Osteocyte (in vitro differentiated cells): ENCODE measurements around the gene GSAP. TPM values are rescaled to one million over a fixed set of nuclear protein-coding genes. Genes with fewer than 3 reads are reported as not detected.

ENCODE experiments used
- DNase-seq: peaks from one replicate; pipeline ENCODE4 v3.0.0; 2021; ENCODE audit warnings: mixed read lengths; ENCODE audit not compliant: unreplicated experiment; ENCODE audit errors: extremely low spot score
- H3K27ac Mint-ChIP-seq: one replicate; pipeline ENCODE4 v1.8.0; 2021; ENCODE audit warnings: mild to moderate bottlenecking, mixed read lengths; ENCODE audit not compliant: unreplicated experiment
- H3K27me3 Mint-ChIP-seq: one replicate; pipeline ENCODE4 v1.8.0; 2021; ENCODE audit warnings: mixed read lengths; ENCODE audit not compliant: unreplicated experiment
- H3K36me3 Mint-ChIP-seq: one replicate; pipeline ENCODE4 v1.8.0; 2021; ENCODE audit warnings: mixed read lengths; ENCODE audit not compliant: unreplicated experiment
- H3K4me1 Mint-ChIP-seq: one replicate; pipeline ENCODE4 v1.8.0; 2021; ENCODE audit warnings: mixed read lengths; ENCODE audit not compliant: unreplicated experiment
- H3K4me3 Mint-ChIP-seq: one replicate; pipeline ENCODE4 v1.8.0; 2021; ENCODE audit warnings: mild to moderate bottlenecking, moderate library complexity, mixed read lengths; ENCODE audit not compliant: unreplicated experiment
- H3K9me3 Mint-ChIP-seq: one replicate; pipeline ENCODE4 v1.8.0; 2021; ENCODE audit warnings: mixed read lengths; ENCODE audit not compliant: unreplicated experiment
- CTCF ChIP-seq: fragments of 200-600 bp; sonication (generic); IDR thresholded peaks from 2 replicates; pipeline ENCODE4 v1.5.0; 2021; ENCODE audit warnings: antibody characterized with exemption, mild to moderate bottlenecking, moderate library complexity
- total RNA-seq: library from RNA; stranded (reverse); gene quantifications from 2 replicates; pipeline ENCODE4 v1.2.1, GENCODE V29; 2021

GSAP gene
- total RNA-seq, 1 donor from 2014 or later: 0.83 TPM

GRCh38 chr7:77441046-77441445 lies 24.9 kb upstream of the GSAP start:
- no peaks in the 10 kb centered on the region for H3K27me3 Mint-ChIP-seq
- H3K4me3 Mint-ChIP-seq: no peak overlapping the region
- H3K27ac Mint-ChIP-seq: no peak overlapping the region
- no peak for TF ChIP-seq CTCF
- DNase-seq: no peak
- H3K36me3 Mint-ChIP-seq: no peaks in the 10 kb centered on the region
- H3K4me1 Mint-ChIP-seq: peaks cover 28% of the 10 kb centered on the region
- no peaks in the 10 kb centered on the region for H3K9me3 Mint-ChIP-seq

GRCh38 chr7:77439572-77439971 lies 23.4 kb upstream of the GSAP start:
- no peaks in the 10 kb centered on the region for H3K9me3 Mint-ChIP-seq
- H3K27me3 Mint-ChIP-seq: no peaks in the 10 kb centered on the region
- DNase-seq: peak; percentile 48
- no peaks in the 10 kb centered on the region for H3K36me3 Mint-ChIP-seq
- no peak overlapping the region for H3K4me3 Mint-ChIP-seq
- peak; percentile 56 for TF ChIP-seq CTCF
- no peak overlapping the region for H3K27ac Mint-ChIP-seq
- peaks cover 37% of the 10 kb centered on the region for H3K4me1 Mint-ChIP-seq

GRCh38 chr7:77438131-77438530 lies 22.0 kb upstream of the GSAP start:
- no peaks in the 10 kb centered on the region for H3K36me3 Mint-ChIP-seq
- no peak overlapping the region for H3K27ac Mint-ChIP-seq
- H3K27me3 Mint-ChIP-seq: no peaks in the 10 kb centered on the region
- H3K4me3 Mint-ChIP-seq: no peak overlapping the region
- no peak for DNase-seq
- peaks cover 35% of the 10 kb centered on the region for H3K4me1 Mint-ChIP-seq
- no peak for TF ChIP-seq CTCF
- no peaks in the 10 kb centered on the region for H3K9me3 Mint-ChIP-seq

- Mint-ChIP-seq H3K27ac (peak overlapping the region; percentile 62), H3K36me3 (no peaks in the 10 kb centered on the region), H3K4me3 (no peak overlapping the region), H3K4me1 (peaks cover 25% of the 10 kb centered on the region), H3K27me3 (no peaks in the 10 kb centered on the region), H3K9me3 (no peaks in the 10 kb centered on the region)
- no peak for TF ChIP-seq CTCF
- no peak for DNase-seq
These were observed 18.6 kb upstream of the GSAP start for GRCh38 chr7:77434570-77435275.

- TF ChIP-seq CTCF: no peak
- Mint-ChIP-seq H3K27me3 (no peaks in the 10 kb centered on the region), H3K4me3 (no peak overlapping the region), H3K4me1 (peaks cover 21% of the 10 kb centered on the region), H3K9me3 (no peaks in the 10 kb centered on the region), H3K27ac (no peak overlapping the region), H3K36me3 (no peaks in the 10 kb centered on the region)
- DNase-seq: no peak
These were observed 17.8 kb upstream of the GSAP start for GRCh38 chr7:77433901-77434300.
